AG10803 (cell line): ENCODE data around the gene HS3ST3A1.

ENCODE experiments used
- DNase-seq: peaks from one replicate; pipeline ENCODE4 v3.0.0; 2010; ENCODE audit warnings: low read depth
- H3K4me3 ChIP-seq: 2 replicates; pipeline ENCODE4 v1.5.1; 2011; ENCODE audit warnings: mild to moderate bottlenecking, low read length, control low read depth
- TF ChIP-seq, protein P1 (sequence below): conservative IDR thresholded peaks from 2 replicates; pipeline ENCODE4 v1.5.1; 2011; ENCODE audit warnings: mild to moderate bottlenecking, low read length, control low read depth, inconsistent platforms

Gene HS3ST3A1

DNA sequence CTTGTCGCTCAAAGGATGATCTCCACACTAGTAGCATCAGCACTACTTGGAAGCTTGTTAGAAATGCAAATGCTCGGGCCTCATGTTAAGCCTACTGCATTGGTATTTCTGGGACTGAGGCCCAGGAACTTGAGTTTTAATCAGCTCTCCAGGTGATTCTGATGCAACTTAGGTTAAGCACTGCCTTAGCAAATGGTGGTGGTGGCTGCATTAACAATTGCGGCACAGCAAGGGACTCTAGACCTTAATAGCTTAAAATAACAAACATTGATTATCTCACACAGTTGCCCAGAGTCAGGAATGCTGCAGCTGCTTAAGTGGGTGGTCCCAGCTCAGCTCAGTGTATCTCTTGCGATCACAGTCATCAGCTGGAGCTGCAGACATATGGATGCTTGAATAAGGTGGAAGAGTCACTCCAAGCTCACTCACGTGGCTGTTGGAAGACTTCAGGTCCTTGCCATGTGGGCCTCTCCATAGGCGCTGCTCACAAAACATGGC lies 25.8 kb downstream of the HS3ST3A1 start:
- no peak for DNase-seq
- H3K4me3 ChIP-seq: no peak overlapping the region
- TF ChIP-seq, protein P1, sequence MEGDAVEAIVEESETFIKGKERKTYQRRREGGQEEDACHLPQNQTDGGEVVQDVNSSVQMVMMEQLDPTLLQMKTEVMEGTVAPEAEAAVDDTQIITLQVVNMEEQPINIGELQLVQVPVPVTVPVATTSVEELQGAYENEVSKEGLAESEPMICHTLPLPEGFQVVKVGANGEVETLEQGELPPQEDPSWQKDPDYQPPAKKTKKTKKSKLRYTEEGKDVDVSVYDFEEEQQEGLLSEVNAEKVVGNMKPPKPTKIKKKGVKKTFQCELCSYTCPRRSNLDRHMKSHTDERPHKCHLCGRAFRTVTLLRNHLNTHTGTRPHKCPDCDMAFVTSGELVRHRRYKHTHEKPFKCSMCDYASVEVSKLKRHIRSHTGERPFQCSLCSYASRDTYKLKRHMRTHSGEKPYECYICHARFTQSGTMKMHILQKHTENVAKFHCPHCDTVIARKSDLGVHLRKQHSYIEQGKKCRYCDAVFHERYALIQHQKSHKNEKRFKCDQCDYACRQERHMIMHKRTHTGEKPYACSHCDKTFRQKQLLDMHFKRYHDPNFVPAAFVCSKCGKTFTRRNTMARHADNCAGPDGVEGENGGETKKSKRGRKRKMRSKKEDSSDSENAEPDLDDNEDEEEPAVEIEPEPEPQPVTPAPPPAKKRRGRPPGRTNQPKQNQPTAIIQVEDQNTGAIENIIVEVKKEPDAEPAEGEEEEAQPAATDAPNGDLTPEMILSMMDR: no peak

- H3K4me3 ChIP-seq: no peak overlapping the region
- no peak for DNase-seq
- TF ChIP-seq, protein P1: no peak
These were observed 26.3 kb downstream of the HS3ST3A1 start for GRCh38 chr17:13575466-13575865.

GRCh38 chr17:13572581-13572980 lies 29.1 kb downstream of the HS3ST3A1 start:
- TF ChIP-seq, protein P1: no peak
- DNase-seq: peak; percentile 54
- H3K4me3 ChIP-seq: no peak overlapping the region

- DNase-seq: no peak
- TF ChIP-seq, protein P1: no peak
These were observed 32.2 kb downstream of the HS3ST3A1 start for GRCh38 chr17:13569398-13570123.

GRCh38 chr17:13568582-13569397 lies 32.9 kb downstream of the HS3ST3A1 start:
- DNase-seq: peak; percentile 47
- H3K4me3 ChIP-seq: no peak overlapping the region
- TF ChIP-seq, protein P1: no peak

More at GRCh38 chr17:13569398-13570123, 32.2 kb downstream of the HS3ST3A1 start:
- no peak overlapping the region for H3K4me3 ChIP-seq

DNA sequence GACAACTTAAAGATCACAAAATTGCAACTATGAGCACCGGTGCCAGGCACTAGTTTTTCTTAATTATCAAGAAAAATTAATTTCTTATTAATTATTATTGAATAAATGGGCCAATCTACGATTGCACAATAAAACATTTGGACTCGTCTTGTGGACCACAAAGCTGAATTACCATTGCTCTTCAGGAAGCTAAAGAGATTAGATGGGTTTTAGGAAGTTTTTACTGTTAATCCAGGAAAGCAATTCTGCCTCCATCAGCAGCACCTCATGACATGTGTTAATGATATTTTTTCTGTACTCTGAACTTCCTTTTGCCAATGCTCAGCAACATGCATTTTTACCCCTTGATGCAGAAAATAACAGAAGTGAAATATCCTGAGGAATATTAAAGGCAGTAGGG lies 37.9 kb downstream of the HS3ST3A1 start:
- TF ChIP-seq, protein P1: no peak
- no peak overlapping the region for H3K4me3 ChIP-seq
- DNase-seq: no peak
